PFSK-1 (cell line): ENCODE results near the gene CYP3A7.

Experiments used
- FOXP2 ChIP-seq: optimal IDR thresholded peaks from 2 replicates; pipeline ENCODE3; 2011; ENCODE audit warnings: borderline replicate concordance, control low read depth, inconsistent platforms; ENCODE audit not compliant: insufficient read depth; ENCODE audit errors: extremely low read length, extremely low read depth
- POLR2AphosphoS5 ChIP-seq: IDR thresholded peaks from 2 replicates; pipeline ENCODE4 v1.6.1; 2012; ENCODE audit warnings: low read depth, mild to moderate bottlenecking, control low read depth, low read length, moderate library complexity
- SIN3A ChIP-seq: IDR thresholded peaks from 2 replicates; pipeline ENCODE4 v1.6.1; 2012; ENCODE audit warnings: mild to moderate bottlenecking, low read length, moderate library complexity, borderline replicate concordance; ENCODE audit not compliant: insufficient read depth
- TAF1 ChIP-seq: IDR thresholded peaks from 2 replicates; pipeline ENCODE4 v1.6.1; 2012; ENCODE audit warnings: low read length, control low read depth, borderline replicate concordance; ENCODE audit not compliant: insufficient read depth
- TF ChIP-seq, protein P1 (sequence below), 2 experiments: IDR thresholded peaks; 2 replicates each; pipeline versions ENCODE4 v1.6.1 to v1.8.0; 2011 to 2012; ENCODE audit warnings: low read depth in 2 of 2, low read length in 2 of 2, control low read depth in 1 of 2, inconsistent platforms in 1 of 2, mild to moderate bottlenecking in 1 of 2, moderate library complexity in 1 of 2; ENCODE audit not compliant: insufficient read depth in 1 of 2

CYP3A7 gene

GRCh38 chr7:99779949-99780348 is 45.0 kb upstream of the CYP3A7 start:
- no peak for TF ChIP-seq POLR2AphosphoS5
- no peak for TF ChIP-seq TAF1
- TF ChIP-seq, protein P1, sequence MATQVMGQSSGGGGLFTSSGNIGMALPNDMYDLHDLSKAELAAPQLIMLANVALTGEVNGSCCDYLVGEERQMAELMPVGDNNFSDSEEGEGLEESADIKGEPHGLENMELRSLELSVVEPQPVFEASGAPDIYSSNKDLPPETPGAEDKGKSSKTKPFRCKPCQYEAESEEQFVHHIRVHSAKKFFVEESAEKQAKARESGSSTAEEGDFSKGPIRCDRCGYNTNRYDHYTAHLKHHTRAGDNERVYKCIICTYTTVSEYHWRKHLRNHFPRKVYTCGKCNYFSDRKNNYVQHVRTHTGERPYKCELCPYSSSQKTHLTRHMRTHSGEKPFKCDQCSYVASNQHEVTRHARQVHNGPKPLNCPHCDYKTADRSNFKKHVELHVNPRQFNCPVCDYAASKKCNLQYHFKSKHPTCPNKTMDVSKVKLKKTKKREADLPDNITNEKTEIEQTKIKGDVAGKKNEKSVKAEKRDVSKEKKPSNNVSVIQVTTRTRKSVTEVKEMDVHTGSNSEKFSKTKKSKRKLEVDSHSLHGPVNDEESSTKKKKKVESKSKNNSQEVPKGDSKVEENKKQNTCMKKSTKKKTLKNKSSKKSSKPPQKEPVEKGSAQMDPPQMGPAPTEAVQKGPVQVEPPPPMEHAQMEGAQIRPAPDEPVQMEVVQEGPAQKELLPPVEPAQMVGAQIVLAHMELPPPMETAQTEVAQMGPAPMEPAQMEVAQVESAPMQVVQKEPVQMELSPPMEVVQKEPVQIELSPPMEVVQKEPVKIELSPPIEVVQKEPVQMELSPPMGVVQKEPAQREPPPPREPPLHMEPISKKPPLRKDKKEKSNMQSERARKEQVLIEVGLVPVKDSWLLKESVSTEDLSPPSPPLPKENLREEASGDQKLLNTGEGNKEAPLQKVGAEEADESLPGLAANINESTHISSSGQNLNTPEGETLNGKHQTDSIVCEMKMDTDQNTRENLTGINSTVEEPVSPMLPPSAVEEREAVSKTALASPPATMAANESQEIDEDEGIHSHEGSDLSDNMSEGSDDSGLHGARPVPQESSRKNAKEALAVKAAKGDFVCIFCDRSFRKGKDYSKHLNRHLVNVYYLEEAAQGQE (IDR thresholded peaks at IDR 0.05; ENCODE audit: insufficient read depth in 1 of 2, low read depth in 2 of 2, low read length in 2 of 2) = no peak
- no peak for TF ChIP-seq FOXP2
- TF ChIP-seq SIN3A = no peak

DNA sequence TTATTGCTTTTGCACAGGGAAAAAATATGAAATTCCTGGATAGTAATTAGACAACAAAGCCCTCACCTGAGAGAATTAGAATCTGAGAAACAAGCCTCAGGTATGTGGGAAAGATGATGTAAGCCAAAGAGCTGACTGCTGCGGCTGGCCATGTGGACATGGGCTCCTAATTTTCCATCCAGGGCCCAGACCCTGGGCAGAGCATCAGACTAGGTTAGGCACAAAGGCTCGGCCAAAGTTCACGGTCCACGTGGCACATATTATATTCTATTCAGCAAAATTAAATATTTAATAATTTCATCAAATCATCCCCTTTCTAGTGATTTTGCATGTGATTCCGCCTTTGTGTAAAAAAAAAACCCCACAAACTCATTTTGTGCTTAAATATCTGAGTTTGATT is 43.9 kb upstream of the CYP3A7 start:
- no peak for TF ChIP-seq FOXP2
- TF ChIP-seq SIN3A = no peak
- no peak for TF ChIP-seq POLR2AphosphoS5
- TF ChIP-seq TAF1 = no peak
- TF ChIP-seq, protein P1 (IDR thresholded peaks at IDR 0.05; ENCODE audit: insufficient read depth in 1 of 2, low read depth in 2 of 2, low read length in 2 of 2) = no peak

DNA sequence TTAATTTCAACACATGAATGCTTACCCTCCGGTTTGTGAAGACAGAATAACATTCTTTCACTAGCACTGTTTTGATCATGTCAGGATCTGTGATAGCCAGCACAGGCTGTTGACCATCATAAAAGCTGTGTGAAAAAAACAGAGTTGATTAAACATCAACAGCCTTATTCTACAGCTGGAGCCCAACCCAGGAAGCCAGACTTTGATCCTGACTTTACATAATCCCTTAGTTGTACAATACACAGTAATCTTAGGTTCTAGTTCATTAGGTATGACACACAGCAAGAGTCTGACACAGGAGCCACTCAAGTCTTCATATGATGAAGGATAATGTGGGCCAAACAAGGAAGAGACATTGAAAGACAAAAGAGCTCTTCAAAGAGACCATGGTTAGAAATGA is 37.6 kb upstream of the CYP3A7 start:
- TF ChIP-seq SIN3A (no peak), POLR2AphosphoS5 (no peak), TAF1 (no peak), FOXP2 (no peak)
- TF ChIP-seq, protein P1 (IDR thresholded peaks at IDR 0.05; ENCODE audit: insufficient read depth in 1 of 2, low read depth in 2 of 2, low read length in 2 of 2) = no peak

DNA sequence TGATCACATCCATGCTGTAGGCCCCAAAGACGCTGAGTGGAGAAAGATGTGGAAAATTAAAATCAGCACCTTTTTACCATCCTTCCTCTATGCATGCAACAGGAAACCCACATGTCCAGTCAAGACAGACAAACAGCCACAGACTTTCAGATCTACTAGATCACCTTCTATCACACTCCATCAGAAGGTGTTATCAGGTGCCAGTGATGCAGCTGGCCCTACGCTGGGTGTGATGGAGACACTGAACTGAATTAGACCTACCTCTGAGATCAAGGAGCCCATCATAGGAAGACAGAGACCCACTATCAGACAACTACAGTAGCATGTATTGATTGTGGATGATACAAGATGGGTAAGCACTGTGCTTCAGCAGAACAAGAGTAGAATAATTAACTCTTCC is 33.5 kb upstream of the CYP3A7 start:
- TF ChIP-seq FOXP2 (no peak), SIN3A (no peak), POLR2AphosphoS5 (no peak), TAF1 (no peak)
- TF ChIP-seq, protein P1 (IDR thresholded peaks at IDR 0.05; ENCODE audit: insufficient read depth in 1 of 2, low read depth in 2 of 2, low read length in 2 of 2) = no peak

- TF ChIP-seq SIN3A = no peak
- TF ChIP-seq, protein P1 (IDR thresholded peaks at IDR 0.05; ENCODE audit: insufficient read depth in 1 of 2, low read depth in 2 of 2, low read length in 2 of 2) = no peak
These were observed 32.7 kb upstream of the CYP3A7 start for GRCh38 chr7:99767662-99768061.
